HK-2 (cell line): ENCODE results near the gene MMP20.

Source experiments
- DNase-seq: peaks from one replicate; pipeline ENCODE4 v3.0.0-alpha.2; 2018; ENCODE audit not compliant: unreplicated experiment

The MMP20 gene

GRCh38 chr11:102592634-102593581 lies 32.2 kb downstream of the MMP20 start:
- no peak for DNase-seq

- DNase-seq, result no peak
Measured at GRCh38 chr11:102592131-102592530, 33.0 kb downstream of the MMP20 start.

GRCh38 chr11:102591160-102591718 lies 33.9 kb downstream of the MMP20 start:
- no peak for DNase-seq

- DNase-seq, result no peak
Measured at GRCh38 chr11:102590276-102591049, 34.7 kb downstream of the MMP20 start.

- DNase-seq, result no peak
Measured at GRCh38 chr11:102589047-102589459, 36.1 kb downstream of the MMP20 start.

GRCh38 chr11:102587722-102588121 lies 37.4 kb downstream of the MMP20 start:
- no peak for DNase-seq

- no peak for DNase-seq
Measured at GRCh38 chr11:102583141-102583873, 41.8 kb downstream of the MMP20 start.

- no peak for DNase-seq
Measured at GRCh38 chr11:102582140-102582539, 43.0 kb downstream of the MMP20 start.

- no peak for DNase-seq
Measured at GRCh38 chr11:102581066-102581465, 44.1 kb downstream of the MMP20 start.

- DNase-seq, result no peak
Measured at GRCh38 chr11:102580185-102580951, 44.8 kb downstream of the MMP20 start.

- DNase-seq, result no peak
Measured at GRCh38 chr11:102577723-102578122, 47.4 kb downstream of the MMP20 start.

GRCh38 chr11:102577182-102577581 lies 48.0 kb downstream of the MMP20 start:
- no peak for DNase-seq

GRCh38 chr11:102576350-102576749 lies 48.8 kb downstream of the MMP20 start:
- no peak for DNase-seq

GRCh38 chr11:102575012-102575411 lies 50.1 kb downstream of the MMP20 start:
- no peak for DNase-seq

GRCh38 chr11:102573851-102574250 lies 51.3 kb downstream of the MMP20 start:
- no peak for DNase-seq

- no peak for DNase-seq
Measured at GRCh38 chr11:102572554-102573220, 52.4 kb downstream of the MMP20 start.

GRCh38 chr11:102568851-102569250 lies 56.3 kb downstream of the MMP20 start:
- no peak for DNase-seq

- no peak for DNase-seq
Measured at GRCh38 chr11:102566112-102566511, 59.0 kb downstream of the MMP20 start.

- DNase-seq, result no peak
Measured at GRCh38 chr11:102564110-102564509, 61.0 kb downstream of the MMP20 start.

- no peak for DNase-seq
Measured at GRCh38 chr11:102561636-102562035, 63.5 kb downstream of the MMP20 start.
